PC-3 (cell line): ENCODE data around the gene PCNP.

Experiments
- EZH2 ChIP-seq: fragments of 300-600 bp; sonication (generic); IDR thresholded peaks from one replicate; pipeline ENCODE4 v1.6.1; 2017; ENCODE audit warnings: antibody characterized with exemption, mild to moderate bottlenecking, low read length; ENCODE audit not compliant: unreplicated experiment
- EZH2phosphoT487 ChIP-seq: fragments of 300-600 bp; sonication (generic); IDR thresholded peaks from 2 replicates; pipeline ENCODE4 v1.6.1; 2018; ENCODE audit warnings: mild to moderate bottlenecking, antibody characterized with exemption, low read length, borderline replicate concordance
- TF ChIP-seq, protein P1 (sequence below): fragments of 300-600 bp; sonication (generic); conservative IDR thresholded peaks from 2 replicates; pipeline ENCODE4 v1.5.1; 2017; ENCODE audit warnings: antibody characterized with exemption, low read depth, mild to moderate bottlenecking, low read length

DNA sequence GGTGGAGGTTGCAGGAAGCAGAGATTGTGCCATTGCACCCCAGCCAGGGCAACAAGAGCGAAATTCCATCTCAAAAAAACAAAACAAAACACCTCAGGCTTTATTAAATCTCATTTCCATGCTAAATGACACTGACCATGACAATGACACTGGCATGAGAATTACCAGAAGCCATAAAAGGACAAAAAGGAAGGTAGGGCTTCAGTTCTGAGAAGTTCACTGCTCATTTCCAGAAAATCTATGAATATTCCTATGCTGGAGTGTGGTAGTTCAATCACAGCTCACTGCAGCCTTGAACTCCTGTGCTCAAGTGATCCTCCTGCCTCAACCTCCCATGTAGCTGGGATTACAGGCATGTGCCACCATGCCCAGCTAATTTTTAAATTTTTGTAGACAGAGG lies 44.7 kb downstream of the PCNP start:
- TF ChIP-seq, protein P1, sequence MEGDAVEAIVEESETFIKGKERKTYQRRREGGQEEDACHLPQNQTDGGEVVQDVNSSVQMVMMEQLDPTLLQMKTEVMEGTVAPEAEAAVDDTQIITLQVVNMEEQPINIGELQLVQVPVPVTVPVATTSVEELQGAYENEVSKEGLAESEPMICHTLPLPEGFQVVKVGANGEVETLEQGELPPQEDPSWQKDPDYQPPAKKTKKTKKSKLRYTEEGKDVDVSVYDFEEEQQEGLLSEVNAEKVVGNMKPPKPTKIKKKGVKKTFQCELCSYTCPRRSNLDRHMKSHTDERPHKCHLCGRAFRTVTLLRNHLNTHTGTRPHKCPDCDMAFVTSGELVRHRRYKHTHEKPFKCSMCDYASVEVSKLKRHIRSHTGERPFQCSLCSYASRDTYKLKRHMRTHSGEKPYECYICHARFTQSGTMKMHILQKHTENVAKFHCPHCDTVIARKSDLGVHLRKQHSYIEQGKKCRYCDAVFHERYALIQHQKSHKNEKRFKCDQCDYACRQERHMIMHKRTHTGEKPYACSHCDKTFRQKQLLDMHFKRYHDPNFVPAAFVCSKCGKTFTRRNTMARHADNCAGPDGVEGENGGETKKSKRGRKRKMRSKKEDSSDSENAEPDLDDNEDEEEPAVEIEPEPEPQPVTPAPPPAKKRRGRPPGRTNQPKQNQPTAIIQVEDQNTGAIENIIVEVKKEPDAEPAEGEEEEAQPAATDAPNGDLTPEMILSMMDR: no peak
- TF ChIP-seq EZH2: no peak
- TF ChIP-seq EZH2phosphoT487: no peak
